Skin of body (tissue), 2 donors: ENCODE measurements around the gene CLOCK. TPM values are rescaled to one million over a fixed set of nuclear protein-coding genes. Genes with fewer than 3 reads are reported as not detected.
A peak's percentile ranks its signal among the peaks of the same experiment; 100 is the strongest.

Source experiments
- DNase-seq: peaks from one replicate; lab custom pipeline; 2025; lab: John Stamatoyannopoulos, UW
- total RNA-seq: library from RNA; depleted of rRNA; stranded (reverse); fragments of >200 nt; gene quantifications from one replicate; pipeline ENCODE4 v1.2.3, GENCODE V29; 2014

Gene CLOCK
- total RNA-seq, 1 donor from 2014 or later: 17.3 TPM

GRCh38 chr4:55475394-55476243 lies 71.1 kb downstream of the CLOCK start:
- no peak for DNase-seq

GRCh38 chr4:55469979-55470378 lies 76.7 kb downstream of the CLOCK start:
- DNase-seq: no peak

GRCh38 chr4:55468724-55469123 lies 78.0 kb downstream of the CLOCK start:
- DNase-seq: no peak

- DNase-seq: no peak
Observed at GRCh38 chr4:55466001-55466400, 80.7 kb downstream of the CLOCK start.

- DNase-seq: no peak
Observed at GRCh38 chr4:55458611-55459010, 88.1 kb downstream of the CLOCK start.

- DNase-seq: no peak
Observed at GRCh38 chr4:55458164-55458563, 88.5 kb downstream of the CLOCK start.

GRCh38 chr4:55450566-55450965 lies 96.1 kb downstream of the CLOCK start:
- no peak for DNase-seq

GRCh38 chr4:55447831-55448230 lies 98.9 kb downstream of the CLOCK start:
- no peak for DNase-seq

- no peak for DNase-seq
Observed at GRCh38 chr4:55447108-55447708, 99.5 kb downstream of the CLOCK start.

- no peak for DNase-seq
Observed at GRCh38 chr4:55446578-55446922, 100.2 kb downstream of the CLOCK start.

GRCh38 chr4:55445921-55446577 lies 100.7 kb downstream of the CLOCK start:
- no peak for DNase-seq

GRCh38 chr4:55444827-55445226 lies 101.9 kb downstream of the CLOCK start:
- DNase-seq: no peak

- no peak for DNase-seq
Observed at GRCh38 chr4:55442541-55442940, 104.2 kb downstream of the CLOCK start.

GRCh38 chr4:55440786-55441185 lies 105.9 kb downstream of the CLOCK start:
- no peak for DNase-seq

GRCh38 chr4:55439023-55439422 lies 107.7 kb downstream of the CLOCK start:
- no peak for DNase-seq

- no peak for DNase-seq
Observed at GRCh38 chr4:55438314-55438713, 108.4 kb downstream of the CLOCK start.

- no peak for DNase-seq
Observed at GRCh38 chr4:55437823-55438222, 108.9 kb downstream of the CLOCK start.

GRCh38 chr4:55437356-55437796 lies 109.3 kb downstream of the CLOCK start:
- DNase-seq: no peak

GRCh38 chr4:55435141-55435841 lies 111.4 kb downstream of the CLOCK start:
- DNase-seq: no peak

- no peak for DNase-seq
Observed at GRCh38 chr4:55431710-55432336, 114.9 kb downstream of the CLOCK start.

GRCh38 chr4:55424791-55425190 lies 121.9 kb downstream of the CLOCK start:
- DNase-seq: peak; percentile 59
